ENCODE results near the gene SLC44A2.
"Not testable (repeated sequence)": the region's sequence is repeated elsewhere in the genome, so short reads cannot be mapped to it uniquely, and the experiment has no call there.

Gene SLC44A2

GRCh38 chr19:10651851-10652250, 26.5 kb downstream of the SLC44A2 start:
- DNase-seq (ENCODE audit: low spot score) = no peak

- no peak for DNase-seq (ENCODE audit: low spot score)
These were observed 28.1 kb downstream of the SLC44A2 start for GRCh38 chr19:10653482-10653731.

- peak; percentile 99 for DNase-seq (ENCODE audit: low spot score)
These were observed 28.6 kb downstream of the SLC44A2 start, which contains the start of gene ILF3 for GRCh38 chr19:10653732-10654609. Gene ILF3, plus strand, starts transcription at chr19:10654346. Its CDS starts 16,260 bp downstream, at chr19:10670606.

- peak; percentile 34 for DNase-seq (ENCODE audit: low spot score)
These were observed 29.5 kb downstream of the SLC44A2 start for GRCh38 chr19:10654610-10655456.

- peak; percentile 52 for DNase-seq (ENCODE audit: low spot score)
These were observed 30.3 kb downstream of the SLC44A2 start for GRCh38 chr19:10655457-10656312.

- no peak for DNase-seq (ENCODE audit: low spot score)
These were observed 35.0 kb downstream of the SLC44A2 start for GRCh38 chr19:10660346-10660745.

- no peak for DNase-seq (ENCODE audit: low spot score)
These were observed 36.6 kb downstream of the SLC44A2 start for GRCh38 chr19:10661946-10662345.

- no peak for DNase-seq (ENCODE audit: low spot score)
These were observed 37.3 kb downstream of the SLC44A2 start for GRCh38 chr19:10662384-10663251.

GRCh38 chr19:10663252-10663563, 37.9 kb downstream of the SLC44A2 start:
- DNase-seq (ENCODE audit: low spot score) = not testable (repeated sequence)

- no peak for DNase-seq (ENCODE audit: low spot score)
These were observed 42.5 kb downstream of the SLC44A2 start for GRCh38 chr19:10667867-10668266.

GRCh38 chr19:10669246-10669645, 43.9 kb downstream of the SLC44A2 start:
- DNase-seq (ENCODE audit: low spot score) = no peak

- DNase-seq (ENCODE audit: low spot score) = no peak
These were observed 44.8 kb downstream of the SLC44A2 start for GRCh38 chr19:10670182-10670581.

- no peak for DNase-seq (ENCODE audit: low spot score)
These were observed 45.8 kb downstream of the SLC44A2 start for GRCh38 chr19:10670876-10671804.

GRCh38 chr19:10671922-10672321, 46.6 kb downstream of the SLC44A2 start:
- not testable (repeated sequence) for DNase-seq (ENCODE audit: low spot score)

- not testable (repeated sequence) for DNase-seq (ENCODE audit: low spot score)
These were observed 49.9 kb downstream of the SLC44A2 start for GRCh38 chr19:10675214-10675613.

GRCh38 chr19:10677751-10678150, 52.4 kb downstream of the SLC44A2 start:
- DNase-seq (ENCODE audit: low spot score) = no peak

GRCh38 chr19:10678813-10679212, 53.5 kb downstream of the SLC44A2 start:
- no peak for DNase-seq (ENCODE audit: low spot score)

- no peak for DNase-seq (ENCODE audit: low spot score)
These were observed 54.4 kb downstream of the SLC44A2 start for GRCh38 chr19:10679743-10680142.

- no peak for DNase-seq (ENCODE audit: low spot score)
These were observed 55.3 kb downstream of the SLC44A2 start for GRCh38 chr19:10680545-10681135.

GRCh38 chr19:10681658-10682057, 56.3 kb downstream of the SLC44A2 start:
- no peak for DNase-seq (ENCODE audit: low spot score)

All from pons (tissue), 1 donor.